ENCODE results near the gene PGAP1.
A peak's percentile ranks its signal among the peaks of the same experiment; 100 is the strongest.

Gene PGAP1

DNA sequence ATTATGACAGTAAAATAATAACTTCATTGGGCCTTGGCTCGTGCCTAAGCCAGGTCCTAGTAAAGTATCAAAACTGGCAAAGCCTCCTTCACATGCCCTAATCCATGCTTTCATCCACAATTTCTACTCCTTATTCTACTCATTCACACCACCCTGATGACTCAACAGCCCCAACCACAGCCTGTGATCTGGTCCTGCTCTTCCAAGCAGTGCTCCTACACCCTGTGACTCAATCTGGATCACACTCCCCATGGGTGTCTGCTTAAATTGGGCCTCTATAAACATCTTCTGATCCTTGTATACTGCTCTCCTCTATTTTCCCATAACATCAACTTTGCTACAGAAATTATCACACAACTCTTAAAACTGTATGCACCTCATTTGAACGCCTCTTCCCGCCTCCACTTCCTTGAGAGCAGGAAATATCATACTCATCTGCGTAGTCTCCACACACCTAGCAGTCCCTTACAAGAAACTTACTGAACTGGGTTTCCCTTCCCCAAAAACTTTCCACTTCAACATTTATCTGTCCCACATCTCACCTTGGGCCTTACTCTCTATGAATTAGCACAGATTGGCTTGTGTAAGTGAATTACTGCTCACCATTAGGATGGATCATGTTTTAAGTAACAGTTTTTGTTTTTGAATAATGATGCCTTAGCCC is 142.9 kb downstream of the PGAP1 start:
- Histone ChIP-seq H3K4me1 (ENCODE audit: control insufficient read depth in 5 of 5, insufficient read depth in 5 of 5, low read length in 5 of 5) (no peaks in the 10 kb centered on the region), H3K27me3 (ENCODE audit: control insufficient read depth in 5 of 5, insufficient read depth in 4 of 5, low read length in 5 of 5) (no peaks in the 10 kb centered on the region), H3K36me3 (ENCODE audit: control insufficient read depth in 5 of 5, insufficient read depth in 5 of 5, low read length in 5 of 5) (peaks cover 57 to 87% (median 77%) of the 10 kb centered on the region in 5 donors), H3K4me3 (ENCODE audit: low read depth in 1 of 5, low read length in 5 of 5) (no peak overlapping the region), H3K9ac (ENCODE audit: low read length in 5 of 5) (peak overlapping the region in 1 of 5 donors; percentile 3), H3K9me3 (ENCODE audit: control insufficient read depth in 5 of 5, low read length in 5 of 5) (no peaks in the 10 kb centered on the region), H3K27ac (ENCODE audit: low read depth, low read length) (no peak overlapping the region)
